ENCODE results near the gene CPT1A. TPM values are rescaled to one million over a fixed set of nuclear protein-coding genes. Genes with fewer than 3 reads are reported as not detected.
A peak's percentile ranks its signal among the peaks of the same experiment; 100 is the strongest.

Gene CPT1A
- polyA plus RNA-seq, 1 of the 3 experiments (the other 2 are of a cell fraction), result 31.2 TPM

DNA sequence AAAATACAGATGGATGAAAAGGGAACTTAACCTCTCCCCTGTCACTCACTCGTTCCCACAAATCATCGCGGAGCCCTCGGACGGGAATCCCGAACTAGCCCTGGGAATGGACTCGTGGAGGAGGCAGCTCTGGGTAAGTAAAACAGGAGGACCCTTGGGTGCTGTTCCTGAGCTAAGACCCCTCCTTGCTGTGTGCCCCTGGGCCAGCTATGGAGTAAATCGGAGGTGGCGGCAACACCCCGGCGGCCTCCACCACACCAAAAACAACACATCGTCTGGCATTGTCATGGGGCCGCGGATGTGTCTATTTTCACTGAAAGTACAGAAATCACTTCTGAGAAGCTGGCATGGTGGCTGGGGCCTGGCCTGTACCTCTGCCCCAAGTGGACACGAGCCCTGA is 12.1 kb downstream of the CPT1A start:
- peaks cover 4 to 21% of the 10 kb centered on the region in 2 experiments for H3K36me3 ChIP-seq (replicated peaks in 1 of 2; ENCODE audit: control insufficient read depth in 1 of 2, insufficient read depth in 2 of 2, low read length in 1 of 2)
- TF ChIP-seq RAD21 (IDR thresholded peaks at IDR 0.05; ENCODE audit: low read length), result no peak
- TF ChIP-seq CHD2 (IDR thresholded peaks at IDR 0.05; ENCODE audit: low read length, partially characterized antibody), result no peak
- TF ChIP-seq GABPA (IDR thresholded peaks at IDR 0.05; ENCODE audit: low read depth), result no peak
- TF ChIP-seq RCOR1 (IDR thresholded peaks at IDR 0.05; ENCODE audit: low read length), result no peak
- TF ChIP-seq FOXJ3 (CRISPR knock-in tag; IDR thresholded peaks at IDR 0.05), result no peak
- H2AFZ ChIP-seq (ENCODE audit: low read depth), result no peak overlapping the region
- peaks cover 94% of the 10 kb centered on the region for H4K20me1 ChIP-seq (ENCODE audit: insufficient read depth)
- CTCF ChIA-PET, result interaction anchor here (1.0 to 1.4 kb wide), 2 partner anchors 61 to 219 kb away, joined by 4 read pairs; no protein-coding TSS in a partner anchor
- H3K4me2 ChIP-seq, result no peak overlapping the region
- no peak overlapping the region for H3K4me3 ChIP-seq (ENCODE audit: low read depth in 2 of 2, low read length in 1 of 2)
- POLR2A ChIA-PET, result no interaction called here
- no peak for DNase-seq
- peaks cover 9 to 30% of the 10 kb centered on the region in 2 experiments; a peak in 2 of 4 replicates for H3K4me1 ChIP-seq (ENCODE audit: control insufficient read depth in 1 of 2, insufficient read depth in 2 of 2, low read depth in 1 of 2, low read length in 1 of 2)
- peaks cover 5% of the 10 kb centered on the region for H3F3A ChIP-seq (replicated peaks; ENCODE audit: insufficient read depth)
- no peaks in the 10 kb centered on the region for H3K9me3 ChIP-seq
- H3K79me2 ChIP-seq (ENCODE audit: insufficient read depth), result peaks cover 99% of the 10 kb centered on the region
- WGBS (ENCODE audit: low lambda C conversion rate), result 94% methylated on average over 15 of the region's 15 CpGs
- H3K27ac ChIP-seq (ENCODE audit: low read depth in 2 of 2, low read length in 1 of 2), result no peak overlapping the region
- H3K27me3 ChIP-seq (ENCODE audit: insufficient read depth), result no peaks in the 10 kb centered on the region
- no peak overlapping the region for H3K9ac ChIP-seq
- no peaks in the 10 kb centered on the region for H3K9me2 ChIP-seq

DNA sequence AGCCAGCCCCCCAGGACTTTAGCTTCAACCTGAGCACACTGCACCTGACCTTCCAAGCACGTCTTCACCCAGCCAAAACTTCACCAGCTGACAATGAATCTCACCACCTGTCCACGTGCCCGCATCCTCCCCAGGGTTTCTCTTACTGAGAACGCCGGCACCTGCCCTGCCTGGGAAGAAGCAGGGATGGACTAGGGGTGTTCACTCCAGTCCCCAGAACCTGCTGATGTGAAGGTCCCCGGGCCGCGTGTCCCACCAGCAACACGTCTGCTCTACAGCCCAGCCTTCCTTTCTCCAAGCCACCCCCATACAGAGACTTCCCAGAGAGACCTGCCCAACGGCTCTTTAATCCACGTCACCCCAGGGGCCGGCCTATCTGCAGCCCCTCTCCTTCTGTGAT is 12.8 kb downstream of the CPT1A start:
- Histone ChIP-seq H3K9me3 (no peaks in the 10 kb centered on the region), H3K36me3 (replicated peaks in 1 of 2; ENCODE audit: control insufficient read depth in 1 of 2, insufficient read depth in 2 of 2, low read length in 1 of 2) (peaks cover 4 to 21% of the 10 kb centered on the region in 2 experiments), H3K4me3 (ENCODE audit: low read depth in 2 of 2, low read length in 1 of 2) (no peak overlapping the region), H3K4me1 (ENCODE audit: control insufficient read depth in 1 of 2, insufficient read depth in 2 of 2, low read depth in 1 of 2, low read length in 1 of 2) (peaks cover 9 to 30% of the 10 kb centered on the region in 2 experiments; a peak in 2 of 4 replicates), H3K79me2 (ENCODE audit: insufficient read depth) (peaks cover 98% of the 10 kb centered on the region), H3K9me2 (no peaks in the 10 kb centered on the region), H3K27me3 (ENCODE audit: insufficient read depth) (no peaks in the 10 kb centered on the region), H3K27ac (ENCODE audit: low read depth in 2 of 2, low read length in 1 of 2) (peak overlapping the region in 1 of 2 experiments; percentile 70; a peak in 1 of 4 replicates), H3F3A (replicated peaks; ENCODE audit: insufficient read depth) (peaks cover 5% of the 10 kb centered on the region), H2AFZ (ENCODE audit: low read depth) (no peak overlapping the region), H3K4me2 (no peak overlapping the region), H3K9ac (no peak overlapping the region), H4K20me1 (ENCODE audit: insufficient read depth) (peaks cover 94% of the 10 kb centered on the region)
- WGBS (ENCODE audit: low lambda C conversion rate), result 85% methylated on average over 12 of the region's 12 CpGs
- no peak for TF ChIP-seq ELF1 (IDR thresholded peaks at IDR 0.05)
- no peak for TF ChIP-seq RAD21 (IDR thresholded peaks at IDR 0.05; ENCODE audit: low read length)
- TF ChIP-seq, protein P1, sequence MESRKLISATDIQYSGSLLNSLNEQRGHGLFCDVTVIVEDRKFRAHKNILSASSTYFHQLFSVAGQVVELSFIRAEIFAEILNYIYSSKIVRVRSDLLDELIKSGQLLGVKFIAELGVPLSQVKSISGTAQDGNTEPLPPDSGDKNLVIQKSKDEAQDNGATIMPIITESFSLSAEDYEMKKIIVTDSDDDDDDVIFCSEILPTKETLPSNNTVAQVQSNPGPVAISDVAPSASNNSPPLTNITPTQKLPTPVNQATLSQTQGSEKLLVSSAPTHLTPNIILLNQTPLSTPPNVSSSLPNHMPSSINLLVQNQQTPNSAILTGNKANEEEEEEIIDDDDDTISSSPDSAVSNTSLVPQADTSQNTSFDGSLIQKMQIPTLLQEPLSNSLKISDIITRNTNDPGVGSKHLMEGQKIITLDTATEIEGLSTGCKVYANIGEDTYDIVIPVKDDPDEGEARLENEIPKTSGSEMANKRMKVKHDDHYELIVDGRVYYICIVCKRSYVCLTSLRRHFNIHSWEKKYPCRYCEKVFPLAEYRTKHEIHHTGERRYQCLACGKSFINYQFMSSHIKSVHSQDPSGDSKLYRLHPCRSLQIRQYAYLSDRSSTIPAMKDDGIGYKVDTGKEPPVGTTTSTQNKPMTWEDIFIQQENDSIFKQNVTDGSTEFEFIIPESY (IDR thresholded peaks at IDR 0.05; ENCODE audit: borderline replicate concordance, low read depth), result no peak
- TF ChIP-seq GATA2 (CRISPR knock-in tag; IDR thresholded peaks at IDR 0.05), result no peak
- ChIA-PET POLR2A (no interaction called here), CTCF (interaction anchor here (1.4 kb wide), 1 partner anchor 61 kb away, joined by 4 read pairs; no protein-coding TSS in a partner anchor)
- DNase-seq, result no peak

All from SK-N-SH (cell line).